ENCODE results near the gene POP5. TPM values are rescaled to one million over a fixed set of nuclear protein-coding genes. Genes with fewer than 3 reads are reported as not detected.
A peak's percentile ranks its signal among the peaks of the same experiment; 100 is the strongest.
"Not testable (repeated sequence)": the region's sequence is repeated elsewhere in the genome, so short reads cannot be mapped to it uniquely, and the experiment has no call there.

POP5 gene
- total RNA-seq = 10 to 100 TPM; 63.1 to 65.1 TPM

DNA sequence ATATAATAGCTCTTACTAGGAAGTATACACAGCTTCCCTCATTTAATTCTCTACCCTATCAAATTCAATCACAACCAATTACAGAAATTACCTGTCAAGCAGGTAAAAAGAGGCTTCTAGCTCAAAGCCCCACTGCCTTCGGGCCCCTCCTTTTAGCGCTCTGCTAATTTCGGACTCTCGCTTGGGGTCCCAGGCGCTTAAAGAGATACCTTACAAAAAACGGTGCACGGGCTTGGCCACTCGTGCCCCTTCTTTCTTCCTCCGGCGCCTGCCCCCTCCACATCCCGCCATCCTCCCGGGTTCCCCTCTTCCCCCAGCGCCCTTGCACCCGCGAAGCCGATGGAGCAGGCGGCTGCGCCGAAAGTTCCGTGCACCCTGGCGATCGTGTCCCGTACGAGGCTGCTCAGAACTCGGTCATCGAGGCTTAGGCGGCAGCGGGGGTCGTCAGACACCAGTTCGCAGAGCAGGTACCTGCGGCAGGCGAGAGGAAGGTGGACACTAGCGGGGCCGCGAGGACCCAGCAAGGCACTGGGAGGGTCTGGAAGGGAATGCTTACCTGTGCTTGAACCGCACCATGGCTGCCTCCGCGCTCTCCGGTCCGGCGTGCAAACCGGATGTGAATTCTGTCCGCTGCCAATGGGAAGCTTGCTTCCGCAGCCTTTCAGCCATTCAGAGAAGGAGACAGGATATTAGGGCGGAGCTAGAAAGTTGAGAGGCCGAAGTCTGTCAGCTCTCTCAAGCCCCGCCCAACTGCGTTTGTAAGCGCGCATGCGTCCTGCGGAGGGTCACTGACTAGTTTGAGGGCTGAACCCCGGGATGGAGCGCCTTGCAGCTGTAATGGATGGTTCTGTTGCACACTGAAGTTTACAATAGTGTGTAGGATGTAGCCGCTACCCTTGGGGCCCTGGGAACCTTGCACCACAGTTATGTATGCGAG lies at the start of gene POP5:
POP5 (minus strand) TSS at position 616 of the 937 bp plus-strand sequence; CDS start at position 576, 40 bp downstream.
- H3K9me3 Mint-ChIP-seq (ENCODE audit: low read depth) = no peaks in the 10 kb centered on the region
- ATAC-seq (peak; percentile 97), DNase-seq (peak; percentile 98)
- peak within 1 kb of the TSS; percentile 99 for H3K4me3 Mint-ChIP-seq
- H3K4me1 Mint-ChIP-seq = peaks cover 34% of the 10 kb centered on the region
- peaks cover 30% of the 10 kb centered on the region for H3K36me3 Mint-ChIP-seq
- CTCF ChIA-PET = interaction anchor here (0.8 to 6.2 kb wide), 23 partner anchors 11 to 480 kb away, joined by 3 to 114 read pairs (median 5); partner anchors contain the start of genes CABP1, COQ5, COX6A1 and SIRT4
- H3K27ac Mint-ChIP-seq = peak within 1 kb of the TSS; percentile 84
- H3K27me3 Mint-ChIP-seq = peaks cover 14% of the 10 kb centered on the region

DNA sequence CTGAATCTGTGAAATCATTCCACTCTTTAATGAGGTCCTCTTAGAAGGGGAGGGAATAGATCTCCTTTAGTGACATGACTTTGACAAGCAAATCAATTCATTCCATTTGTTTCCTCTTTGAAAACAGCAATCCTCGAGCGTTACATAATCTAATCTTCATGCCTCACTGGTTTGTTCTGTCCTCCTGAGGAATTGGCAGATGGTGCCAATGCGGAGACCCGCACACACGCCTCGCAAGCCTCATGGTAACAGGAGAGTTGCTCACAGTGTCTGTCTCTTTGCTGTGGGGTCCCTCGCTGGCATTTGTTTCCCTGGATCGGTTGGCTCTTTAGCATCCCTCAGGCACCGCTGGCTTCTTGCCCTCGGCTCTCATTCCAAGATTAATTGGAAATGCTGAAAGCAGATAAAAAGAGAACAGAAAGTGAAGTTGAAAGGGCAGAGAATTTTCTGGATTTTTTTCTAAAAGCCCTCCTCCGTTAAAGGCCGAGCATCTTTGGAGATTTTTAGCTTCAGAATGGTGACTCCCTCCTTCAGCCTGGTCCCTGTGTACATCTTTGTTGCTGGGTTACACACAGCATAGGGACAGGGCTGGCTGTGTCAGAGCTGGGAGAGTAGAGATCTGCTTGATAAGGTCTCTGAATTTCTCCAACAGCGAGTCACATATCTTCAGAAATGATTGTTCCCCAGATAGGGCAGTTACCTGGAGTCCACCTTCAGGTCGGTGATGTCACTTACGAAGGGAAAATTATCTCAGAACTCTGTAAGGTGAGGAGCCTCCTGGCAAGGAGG lies 49.1 kb upstream of the POP5 start:
- Mint-ChIP-seq H3K27ac (no peak overlapping the region), H3K27me3 (peaks cover 15% of the 10 kb centered on the region), H3K4me3 (no peak overlapping the region), H3K36me3 (no peaks in the 10 kb centered on the region), H3K4me1 (no peaks in the 10 kb centered on the region), H3K9me3 (ENCODE audit: low read depth) (no peaks in the 10 kb centered on the region)
- DNase-seq (no peak), ATAC-seq (no peak)
- CTCF ChIA-PET = interaction anchor here (1.2 to 3.4 kb wide), 3 partner anchors 18 to 27 kb away, joined by 3 to 10 read pairs (median 5); no protein-coding TSS in a partner anchor

GRCh38 chr12:120628919-120629318 lies 47.7 kb upstream of the POP5 start:
- H3K4me1 Mint-ChIP-seq = no peaks in the 10 kb centered on the region
- no peaks in the 10 kb centered on the region for H3K36me3 Mint-ChIP-seq
- H3K27ac Mint-ChIP-seq = no peak overlapping the region
- peaks cover 12% of the 10 kb centered on the region for H3K27me3 Mint-ChIP-seq
- no peaks in the 10 kb centered on the region for H3K9me3 Mint-ChIP-seq (ENCODE audit: low read depth)
- no peak overlapping the region for H3K4me3 Mint-ChIP-seq
- DNase-seq (no peak), ATAC-seq (no peak)
- CTCF ChIA-PET = interaction anchor here (3.4 kb wide), 1 partner anchor 20 kb away, joined by 10 read pairs; no protein-coding TSS in a partner anchor

- Mint-ChIP-seq H3K9me3 (ENCODE audit: low read depth) (no peaks in the 10 kb centered on the region), H3K4me1 (no peaks in the 10 kb centered on the region), H3K27ac (no peak overlapping the region), H3K4me3 (no peak overlapping the region), H3K27me3 (peaks cover 10% of the 10 kb centered on the region), H3K36me3 (no peaks in the 10 kb centered on the region)
- ATAC-seq (peak; percentile 33), DNase-seq (peak; percentile 61)
- CTCF ChIA-PET = interaction anchor here (0.7 to 2.9 kb wide), 9 partner anchors 11 to 378 kb away, joined by 3 to 10 read pairs (median 3); no protein-coding TSS in a partner anchor
These were observed 44.6 kb upstream of the POP5 start for GRCh38 chr12:120625557-120626419.

DNA sequence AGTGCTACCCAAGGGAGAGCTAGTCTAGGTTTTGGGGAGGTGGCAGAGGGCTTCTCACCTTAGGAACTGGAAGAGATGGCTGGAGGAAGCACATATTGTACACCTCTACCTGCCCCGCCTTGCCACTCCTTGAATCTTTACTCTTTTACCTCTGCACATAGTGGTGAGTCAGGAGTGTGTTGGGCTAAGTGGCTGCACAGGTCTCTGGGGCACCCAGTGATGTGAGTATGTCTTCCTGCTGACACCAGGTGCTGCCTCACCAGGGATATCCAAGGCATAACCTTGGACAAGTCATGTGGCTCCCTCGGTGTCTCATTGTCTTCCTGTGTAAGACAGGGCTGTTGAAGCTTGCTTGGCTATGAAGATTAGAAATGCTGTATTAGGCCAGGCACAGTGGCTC lies 39.4 kb upstream of the POP5 start:
- Mint-ChIP-seq H3K27ac (no peak overlapping the region), H3K9me3 (ENCODE audit: low read depth) (no peaks in the 10 kb centered on the region), H3K4me3 (no peak overlapping the region), H3K36me3 (no peaks in the 10 kb centered on the region), H3K4me1 (no peaks in the 10 kb centered on the region), H3K27me3 (peaks cover 30% of the 10 kb centered on the region)
- no peak for ATAC-seq
- CTCF ChIA-PET = interaction anchor here (0.5 to 1.0 kb wide), 2 partner anchors 38 to 932 kb away, joined by 3 to 5 read pairs; no protein-coding TSS in a partner anchor
- DNase-seq = no peak

DNA sequence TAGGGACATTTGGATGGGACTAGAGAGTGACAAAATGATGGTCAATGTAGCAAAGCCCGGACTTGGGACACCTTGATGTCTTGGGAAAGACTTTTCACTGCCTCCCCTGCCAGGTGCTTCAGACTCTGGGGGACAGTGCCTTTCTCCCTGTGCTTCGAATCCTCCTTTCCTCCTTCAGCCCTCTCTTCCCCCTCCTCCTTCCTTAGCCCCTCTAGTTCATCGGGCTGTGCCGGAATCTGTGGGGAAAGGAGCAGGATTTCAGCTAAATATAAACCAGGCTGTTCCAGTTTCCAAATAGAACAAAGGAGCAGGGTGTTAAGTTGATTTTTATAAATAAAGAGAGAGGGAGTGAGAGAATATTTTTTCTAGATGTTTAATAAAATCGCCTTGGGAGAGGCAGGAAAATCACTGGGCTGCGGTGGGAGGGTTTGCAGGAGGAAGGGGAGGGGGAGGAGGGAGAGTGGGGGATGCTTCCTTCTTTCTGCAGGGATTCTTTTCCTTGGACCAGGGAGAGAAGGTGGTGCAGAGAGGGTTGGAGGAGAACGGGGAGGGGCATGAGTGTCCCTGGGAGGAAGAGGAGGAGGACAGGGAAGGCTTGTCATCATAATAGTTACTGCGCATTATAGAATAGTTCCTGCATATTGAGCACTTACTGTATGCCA lies 37.9 kb upstream of the POP5 start:
- H3K4me3 Mint-ChIP-seq = no peak overlapping the region
- no peak for DNase-seq

GRCh38 chr12:120617767-120618166 lies 36.6 kb upstream of the POP5 start:
- H3K27ac Mint-ChIP-seq; CTCF ChIA-PET; H3K36me3 Mint-ChIP-seq; H3K9me3 Mint-ChIP-seq (ENCODE audit: low read depth); DNase-seq; H3K4me3 Mint-ChIP-seq; H3K4me1 Mint-ChIP-seq; ATAC-seq: not testable (repeated sequence)
- H3K27me3 Mint-ChIP-seq = peaks cover 34% of the 10 kb centered on the region

More for the DNA sequence above, 37.9 kb upstream of the POP5 start:
- CTCF ChIA-PET = interaction anchor here (0.6 kb wide), 2 partner anchors 17 to 27 kb away, joined by 3 to 4 read pairs; no protein-coding TSS in a partner anchor
- Mint-ChIP-seq H3K27me3 (peaks cover 30% of the 10 kb centered on the region), H3K27ac (no peak overlapping the region), H3K36me3 (no peaks in the 10 kb centered on the region), H3K4me1 (no peaks in the 10 kb centered on the region), H3K9me3 (ENCODE audit: low read depth) (no peaks in the 10 kb centered on the region)
- ATAC-seq = no peak

GRCh38 chr12:120617193-120617592 lies 36.0 kb upstream of the POP5 start:
- H3K36me3 Mint-ChIP-seq; H3K9me3 Mint-ChIP-seq (ENCODE audit: low read depth); H3K4me1 Mint-ChIP-seq; H3K27ac Mint-ChIP-seq; DNase-seq; CTCF ChIA-PET; ATAC-seq; H3K4me3 Mint-ChIP-seq: not testable (repeated sequence)
- H3K27me3 Mint-ChIP-seq = peaks cover 34% of the 10 kb centered on the region

GRCh38 chr12:120614848-120615247 lies 33.6 kb upstream of the POP5 start:
- Mint-ChIP-seq H3K4me1 (no peaks in the 10 kb centered on the region), H3K9me3 (ENCODE audit: low read depth) (no peaks in the 10 kb centered on the region), H3K27me3 (peaks cover 24% of the 10 kb centered on the region), H3K36me3 (no peaks in the 10 kb centered on the region), H3K27ac (no peak overlapping the region), H3K4me3 (no peak overlapping the region)
- CTCF ChIA-PET = no interaction called here
- no peak for ATAC-seq
- DNase-seq = no peak

DNA sequence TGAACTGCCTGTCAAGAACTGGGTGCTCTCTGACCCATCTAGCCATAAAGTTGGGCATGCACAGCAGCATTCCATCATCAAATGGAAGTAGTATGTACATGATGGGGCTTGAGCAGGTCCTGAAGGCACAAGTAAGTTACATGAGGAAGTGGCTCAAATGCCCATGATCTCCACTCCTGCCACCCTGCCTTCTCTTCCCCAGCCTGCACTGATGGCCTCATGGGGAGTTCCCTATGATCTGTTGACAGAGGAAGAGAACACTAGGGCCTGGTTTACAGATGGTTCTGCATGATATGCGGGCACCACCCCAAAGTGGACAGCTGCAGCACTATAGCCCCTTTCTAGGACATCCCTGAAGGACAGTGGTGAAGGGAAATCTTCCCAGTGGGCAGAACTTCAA lies 30.3 kb upstream of the POP5 start:
- not testable (repeated sequence) for H3K9me3 Mint-ChIP-seq (ENCODE audit: low read depth); DNase-seq; H3K4me1 Mint-ChIP-seq; H3K27ac Mint-ChIP-seq; H3K36me3 Mint-ChIP-seq; ATAC-seq; H3K4me3 Mint-ChIP-seq
- peaks cover 17% of the 10 kb centered on the region for H3K27me3 Mint-ChIP-seq
- CTCF ChIA-PET = interaction anchor here (1.3 kb wide), 1 partner anchor 35 kb away, joined by 3 read pairs; no protein-coding TSS in a partner anchor

GRCh38 chr12:120610560-120610959 lies 29.4 kb upstream of the POP5 start:
- Mint-ChIP-seq H3K27ac (no peak overlapping the region), H3K4me3 (no peak overlapping the region), H3K27me3 (peaks cover 17% of the 10 kb centered on the region), H3K9me3 (ENCODE audit: low read depth) (no peaks in the 10 kb centered on the region), H3K4me1 (no peaks in the 10 kb centered on the region), H3K36me3 (no peaks in the 10 kb centered on the region)
- DNase-seq = no peak
- CTCF ChIA-PET = no interaction called here
- ATAC-seq = no peak

DNA sequence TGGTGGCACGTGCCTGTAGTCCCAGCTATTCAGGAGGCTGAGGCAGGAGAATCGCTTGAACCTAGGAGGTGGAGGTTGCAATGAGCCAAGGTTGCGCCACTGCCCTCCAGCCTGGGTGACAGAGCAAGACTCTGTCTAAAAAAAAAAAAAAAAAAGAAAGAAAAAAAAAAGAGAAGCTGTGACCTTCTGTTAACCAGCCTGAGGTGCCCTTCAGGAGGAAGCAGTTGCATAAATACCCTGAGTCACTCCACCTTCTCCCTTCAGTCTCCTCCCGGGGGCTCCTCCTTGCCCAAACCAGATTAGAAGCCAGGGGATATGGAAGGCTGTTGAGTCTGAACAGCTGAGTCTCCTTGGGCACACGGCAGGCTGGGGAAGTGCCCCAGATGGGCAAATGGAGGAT lies 21.2 kb upstream of the POP5 start:
- CTCF ChIA-PET = interaction anchor here (0.7 to 1.6 kb wide), 2 partner anchors 17 to 29 kb away, joined by 3 to 4 read pairs; no protein-coding TSS in a partner anchor
- not testable (repeated sequence) for H3K27ac Mint-ChIP-seq; H3K4me1 Mint-ChIP-seq; H3K36me3 Mint-ChIP-seq; ATAC-seq; DNase-seq; H3K4me3 Mint-ChIP-seq; H3K9me3 Mint-ChIP-seq (ENCODE audit: low read depth)
- H3K27me3 Mint-ChIP-seq = peaks cover 12% of the 10 kb centered on the region

Measured in activated CD8-positive, alpha-beta memory T cell treated with anti-CD3 and anti-CD28 coated beads, Interleukin-2, amount 10 ng/mL, durations not matched to agents 7 days and 5 days (primary cell).